GM12891 (cell line): ENCODE measurements around the gene TRAPPC2.
A peak's percentile ranks its signal among the peaks of the same experiment; 100 is the strongest.

Experiments used
- PAX5 ChIP-seq: IDR thresholded peaks from 2 replicates; pipeline ENCODE4 v1.6.1; 2011; ENCODE audit warnings: low read length, moderate library complexity, mild to moderate bottlenecking; ENCODE audit not compliant: insufficient read depth, severe bottlenecking
- POLR2A ChIP-seq: IDR thresholded peaks from 2 replicates; pipeline ENCODE4 v1.6.1; 2011; ENCODE audit warnings: low read depth, low read length, control low read depth
- POLR2AphosphoS5 ChIP-seq: IDR thresholded peaks from 2 replicates; pipeline ENCODE4 v1.6.1; 2011; ENCODE audit warnings: low read depth, low read length, control low read depth
- POU2F2 ChIP-seq: IDR thresholded peaks from 2 replicates; pipeline ENCODE4 v1.6.1; 2011; ENCODE audit warnings: low read depth, mild to moderate bottlenecking, control low read depth, low read length, moderate library complexity
- SPI1 ChIP-seq: IDR thresholded peaks from 2 replicates; pipeline ENCODE4 v1.6.1; 2011; ENCODE audit warnings: low read depth, low read length, control low read depth
- TAF1 ChIP-seq: IDR thresholded peaks from 2 replicates; pipeline ENCODE4 v1.6.1; 2011; ENCODE audit warnings: low read depth, low read length, control low read depth

DNA sequence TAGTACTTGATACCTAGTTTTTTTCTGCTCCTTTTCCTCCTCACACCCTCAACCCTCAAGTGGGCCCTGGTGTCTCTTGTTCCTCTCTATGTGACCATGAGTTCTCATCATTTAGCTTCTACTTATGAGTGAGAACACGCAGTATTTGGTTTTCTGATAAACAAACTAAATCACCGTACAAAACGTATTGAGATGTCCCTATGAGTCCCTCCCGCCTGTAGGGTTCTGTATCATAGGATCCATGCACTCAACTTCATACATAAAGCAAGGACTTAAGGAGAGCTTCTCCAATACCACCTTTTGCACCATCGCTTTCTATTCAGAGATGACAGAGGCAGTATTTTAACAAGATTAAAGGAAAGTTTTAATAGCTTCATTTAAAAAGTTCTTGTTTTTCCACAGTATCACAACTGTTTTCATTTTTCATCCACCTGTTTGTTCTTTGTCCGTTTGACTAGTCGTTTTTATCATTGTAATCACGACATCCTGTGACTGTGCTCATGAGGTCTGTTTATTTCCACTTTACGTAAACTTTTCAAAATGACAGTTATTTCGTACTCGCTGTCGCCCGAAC is 45.9 kb downstream of the TRAPPC2 start:
- TF ChIP-seq POLR2A (no peak), TAF1 (0 out of 2 replicates have a peak, but pooled peaks have one; percentile 7), POLR2AphosphoS5 (no peak), SPI1 (no peak), PAX5 (no peak), POU2F2 (no peak)
